Measurements from ENCODE around the gene DBH. TPM values are rescaled to one million over a fixed set of nuclear protein-coding genes. Genes with fewer than 3 reads are reported as not detected.

The DBH gene
- polyA plus RNA-seq, 1 experiment: not detected

- POLR2A ChIA-PET: no interaction called here
- no peak for DNase-seq (ENCODE audit: low read depth)
- TF ChIP-seq CTCF (IDR thresholded peaks at IDR 0.05; ENCODE audit: insufficient read depth, low read depth, low read length): no peak
- no peak overlapping the region for H3K4me3 ChIP-seq (ENCODE audit: low read depth, low read length)
- peaks cover 24% of the 10 kb centered on the region for H3K27me3 ChIP-seq (ENCODE audit: control insufficient read depth, insufficient read depth, low read length)
- CTCF ChIA-PET: no interaction called here
- H3K36me3 ChIP-seq (ENCODE audit: control insufficient read depth, insufficient read depth, low read length): no peaks in the 10 kb centered on the region
Measured at GRCh38 chr9:133653638-133654037, 17.5 kb downstream of the DBH start.

DNA sequence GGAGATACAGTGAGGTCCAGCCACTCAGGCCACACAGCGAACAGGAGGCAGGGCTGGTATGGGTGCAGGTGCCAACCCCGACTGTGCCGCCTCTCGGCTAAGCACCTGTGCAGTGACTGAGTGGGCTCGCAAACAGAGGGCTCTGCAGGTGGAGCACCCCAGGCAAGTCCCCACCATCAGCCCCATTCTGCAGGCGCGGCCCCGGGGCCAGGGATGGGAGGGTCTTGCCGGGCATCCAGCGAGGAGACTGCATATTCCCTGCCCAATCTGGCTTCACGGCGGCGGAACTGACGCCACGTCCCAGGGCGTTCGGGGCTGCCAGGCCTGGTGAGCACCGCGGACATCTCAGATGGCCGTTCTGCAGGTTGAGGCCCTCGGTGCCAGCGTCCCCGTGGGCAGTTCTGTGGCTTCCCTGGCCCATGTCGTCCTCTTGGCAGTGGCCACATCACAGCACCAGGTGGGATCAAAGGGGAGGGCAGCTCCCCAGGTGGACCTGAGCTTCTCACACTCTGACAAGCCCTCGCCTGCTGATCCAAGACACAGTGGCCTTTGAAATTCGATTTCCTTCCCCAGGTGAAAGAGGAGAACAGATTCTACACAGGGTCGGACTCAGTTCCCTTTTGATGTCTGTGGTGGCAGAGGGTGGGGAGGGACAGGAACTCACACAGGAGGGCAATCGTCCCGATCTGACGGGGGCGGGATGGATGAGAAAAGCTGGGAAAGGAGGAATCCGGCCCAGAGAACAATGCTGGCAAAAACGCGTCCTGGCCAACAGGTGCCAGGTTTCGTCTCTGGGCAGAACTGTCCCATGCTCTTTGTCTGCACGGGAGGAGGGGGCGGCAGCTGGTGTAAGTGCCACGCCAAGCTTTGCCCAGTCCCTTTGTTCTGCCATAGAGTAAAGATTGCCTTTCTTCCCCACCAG is 18.8 kb downstream of the DBH start:
- ChIA-PET CTCF (no interaction called here), POLR2A (no interaction called here)
- Histone ChIP-seq H3K36me3 (ENCODE audit: control insufficient read depth, insufficient read depth, low read length) (no peaks in the 10 kb centered on the region), H3K27me3 (ENCODE audit: control insufficient read depth, insufficient read depth, low read length) (peaks cover 25% of the 10 kb centered on the region), H3K4me3 (ENCODE audit: low read depth, low read length) (no peak overlapping the region)
- TF ChIP-seq CTCF (IDR thresholded peaks at IDR 0.05; ENCODE audit: insufficient read depth, low read depth, low read length): no peak
- DNase-seq (ENCODE audit: low read depth): no peak

DNA sequence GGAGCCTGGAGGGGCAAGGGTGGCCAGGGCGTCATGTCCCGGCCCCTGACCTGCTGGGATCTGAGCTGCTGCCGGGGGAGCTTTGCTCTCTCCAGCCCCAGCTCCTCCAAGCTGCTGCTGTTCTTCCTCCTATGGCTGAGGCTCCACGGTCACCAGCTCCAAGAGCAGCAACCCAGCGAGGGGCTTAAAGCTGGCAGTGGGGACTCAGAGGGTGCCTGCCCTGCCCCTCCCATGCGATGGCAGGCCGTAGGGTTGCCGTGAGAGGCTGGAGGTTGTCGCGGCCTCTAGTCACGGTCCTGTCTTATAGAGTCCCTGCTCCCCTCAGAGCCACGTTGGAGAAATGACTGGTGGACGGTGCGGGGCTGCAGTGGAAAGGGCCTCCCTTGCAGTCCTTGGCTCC is 19.5 kb downstream of the DBH start:
- TF ChIP-seq CTCF (IDR thresholded peaks at IDR 0.05; ENCODE audit: insufficient read depth, low read depth, low read length): no peak
- POLR2A ChIA-PET: no interaction called here
- peaks cover 29% of the 10 kb centered on the region for H3K27me3 ChIP-seq (ENCODE audit: control insufficient read depth, insufficient read depth, low read length)
- H3K4me3 ChIP-seq (ENCODE audit: low read depth, low read length): no peak overlapping the region
- H3K36me3 ChIP-seq (ENCODE audit: control insufficient read depth, insufficient read depth, low read length): no peaks in the 10 kb centered on the region
- CTCF ChIA-PET: no interaction called here
- no peak for DNase-seq (ENCODE audit: low read depth)

- CTCF ChIA-PET: no interaction called here
- H3K4me3 ChIP-seq (ENCODE audit: low read depth, low read length): no peak overlapping the region
- no peak for TF ChIP-seq CTCF (IDR thresholded peaks at IDR 0.05; ENCODE audit: insufficient read depth, low read depth, low read length)
- peaks cover 29% of the 10 kb centered on the region for H3K27me3 ChIP-seq (ENCODE audit: control insufficient read depth, insufficient read depth, low read length)
- no peak for DNase-seq (ENCODE audit: low read depth)
- POLR2A ChIA-PET: no interaction called here
- H3K36me3 ChIP-seq (ENCODE audit: control insufficient read depth, insufficient read depth, low read length): no peaks in the 10 kb centered on the region
Measured at GRCh38 chr9:133656211-133657119, 20.3 kb downstream of the DBH start.

DNA sequence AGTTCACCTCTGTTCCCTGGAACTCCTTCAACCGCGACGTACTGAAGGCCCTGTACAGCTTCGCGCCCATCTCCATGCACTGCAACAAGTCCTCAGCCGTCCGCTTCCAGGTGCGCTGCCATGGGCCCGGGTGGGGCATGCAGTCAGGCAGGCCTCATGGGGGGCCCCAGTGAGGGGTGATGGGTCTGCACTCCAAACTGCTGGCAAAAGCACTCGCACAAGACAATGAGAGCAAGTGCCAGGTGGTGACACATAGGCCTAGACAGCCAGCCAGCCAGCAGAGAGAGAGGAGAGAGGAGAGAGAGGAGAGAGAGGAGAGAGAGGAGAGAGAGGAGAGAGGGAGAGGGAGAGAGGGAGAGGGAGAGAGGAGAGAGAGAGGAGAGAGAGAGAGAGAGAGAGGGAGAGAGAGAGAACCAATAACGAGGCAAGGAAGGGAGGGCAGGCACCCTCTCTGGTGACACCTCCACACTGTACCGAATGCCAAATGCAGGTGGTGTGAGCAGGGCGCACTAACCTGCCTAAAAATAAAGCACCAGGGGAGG is 21.0 kb downstream of the DBH start:
- ChIA-PET CTCF (no interaction called here), POLR2A (no interaction called here)
- no peak for DNase-seq (ENCODE audit: low read depth)
- Histone ChIP-seq H3K27me3 (ENCODE audit: control insufficient read depth, insufficient read depth, low read length) (peaks cover 31% of the 10 kb centered on the region), H3K4me3 (ENCODE audit: low read depth, low read length) (no peak overlapping the region), H3K36me3 (ENCODE audit: control insufficient read depth, insufficient read depth, low read length) (no peaks in the 10 kb centered on the region)
- no peak for TF ChIP-seq CTCF (IDR thresholded peaks at IDR 0.05; ENCODE audit: insufficient read depth, low read depth, low read length)
